Sigmoid colon (tissue), 7 donors: ENCODE data around the gene PRXL2A. TPM values are rescaled to one million over a fixed set of nuclear protein-coding genes. Genes with fewer than 3 reads are reported as not detected.
"Not testable (repeated sequence)": the region's sequence is repeated elsewhere in the genome, so short reads cannot be mapped to it uniquely, and the experiment has no call there.

Experiments used
- DNase-seq: peaks from one replicate; pipeline ENCODE4 v3.0.0-alpha.2; 2019
- H3K27ac ChIP-seq, 4 donors: fragments of 200-600 bp; sonication (generic); one replicate each; pipeline ENCODE4 v1.5.1; 2016 to 2019; ENCODE audit warnings: mild to moderate bottlenecking in 1 of 4
- H3K27me3 ChIP-seq, 3 donors: fragments of 200-600 bp; sonication (generic); one replicate each; pipeline ENCODE4 v1.5.1; 2019; ENCODE audit warnings: mild to moderate bottlenecking in 1 of 3
- H3K36me3 ChIP-seq, 4 donors: fragments of 200-600 bp; sonication (generic); one replicate each; pipeline ENCODE4 v1.5.1; 2016 to 2019
- H3K4me1 ChIP-seq, 4 donors: fragments of 200-600 bp; sonication (generic); one replicate each; pipeline ENCODE4 v1.5.1; 2017 to 2019
- H3K4me3 ChIP-seq, 4 donors: fragments of 200-600 bp; sonication (generic); one replicate each; pipeline ENCODE4 v1.5.1; 2017 to 2019; ENCODE audit warnings: mild to moderate bottlenecking in 2 of 4, moderate library complexity in 1 of 4
- H3K9me3 ChIP-seq, 4 donors: fragments of 200-600 bp in 3 of 4; sonication (generic) in 3 of 4; one replicate each; pipeline versions ENCODE4 v1.5.1 to v1.6.1; 2013 to 2019
- EP300 ChIP-seq, 4 donors: sonication (generic); formaldehyde crosslinking; IDR thresholded peaks; one replicate each; pipeline ENCODE4 v1.6.1; 2017; ENCODE audit warnings: antibody characterized with exemption in 4 of 4
- POLR2A ChIP-seq, 2 donors: fragments of 450-650 bp; IDR thresholded peaks; one replicate each; pipeline ENCODE4 v1.6.1; 2016; ENCODE audit warnings: antibody characterized with exemption in 2 of 2, mild to moderate bottlenecking in 2 of 2, moderate library complexity in 2 of 2
- POLR2AphosphoS5 ChIP-seq, 4 donors: sonication (generic); formaldehyde crosslinking; IDR thresholded peaks; one replicate each; pipeline ENCODE4 v1.6.1; 2017; ENCODE audit warnings: antibody characterized with exemption in 4 of 4
- WGBS, 2 donors: extraction: QIAGEN DNeasy Blood & Tissue Kit; methylation state at CpG; one replicate each; pipeline ENCODE4 v1.1.7; 2013; 5-methylcytosine and 5-hydroxymethylcytosine counted together
- intact Hi-C: fragments of 100-400 bp; cut with DNase I; formaldehyde crosslinking; loops from one replicate; pipeline ENCODE4 v1.15.1; 2023
- polyA plus RNA-seq, 3 donors: library from polyadenylated mRNA; stranded (reverse); fragments of 200-250 nt; gene quantifications; one replicate each; pipeline ENCODE4 v1.2.3, GENCODE V29; 2013
- total RNA-seq, 4 donors: library from RNA; depleted of rRNA; stranded (reverse); fragments of >200 nt; gene quantifications; one replicate each; pipeline ENCODE4 v1.1.0, GENCODE V29; 2016
- TF ChIP-seq, protein P1 (sequence below), 4 experiments: fragments of 450-650 bp in 3 of 4; fragments of 200-600 bp in 1 of 4; IDR thresholded peaks; one replicate each; pipeline ENCODE4 v1.5.1; 2016 to 2019; ENCODE audit warnings: antibody characterized with exemption in 4 of 4, mild to moderate bottlenecking in 3 of 4, moderate library complexity in 2 of 4
- donor health status: healthy with polysubstance abuse.
- donor health status: Bipolar disorder and iron deficiency.
- donor health status: healthy.

PRXL2A gene
- total and polyA plus RNA-seq, 7 donors = 33.3 to 63.5 (median 48.7) TPM

DNA sequence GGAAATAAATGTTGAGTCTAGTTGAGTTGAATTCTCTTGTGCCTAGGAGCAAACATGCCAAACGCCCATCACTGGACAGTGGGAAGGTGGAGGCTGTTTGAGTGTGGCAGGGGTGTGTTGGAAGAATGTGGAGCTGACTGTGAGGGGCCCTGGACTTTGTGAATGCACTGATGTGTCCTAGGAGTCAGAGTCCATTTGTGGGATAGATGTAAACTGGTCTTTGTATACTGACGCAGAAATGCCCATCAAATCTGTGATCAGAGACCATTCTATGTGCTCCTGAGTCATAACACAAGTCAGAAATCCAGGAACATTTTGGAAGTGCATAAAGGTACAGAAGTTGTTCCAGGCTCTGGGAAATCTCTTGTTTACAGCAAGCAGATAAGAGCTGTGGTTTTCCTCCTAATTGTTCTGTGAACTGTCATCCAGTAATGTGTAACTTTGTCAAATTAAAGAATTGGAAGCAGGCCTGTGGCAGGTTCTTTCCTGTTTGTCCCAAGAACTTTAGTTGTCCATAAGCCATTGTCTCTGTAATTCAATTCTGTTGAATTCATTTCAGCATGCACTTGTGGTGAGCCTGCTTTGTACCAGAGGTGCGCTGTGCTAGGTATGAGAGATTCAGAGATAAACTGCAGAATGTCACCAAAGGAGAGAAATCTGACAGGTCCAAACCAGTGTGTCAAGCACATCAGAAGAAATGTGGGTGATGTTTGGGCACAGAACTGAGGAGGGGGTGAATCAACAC is 7.6 kb downstream of the PRXL2A start:
- Histone ChIP-seq H3K9me3 (no peaks in the 10 kb centered on the region), H3K27me3 (no peaks in the 10 kb centered on the region), H3K4me1 (peaks cover 0 to 66% (median 60%) of the 10 kb centered on the region in 4 donors), H3K36me3 (peaks cover 0 to 7% (median 4%) of the 10 kb centered on the region in 4 donors), H3K27ac (peak overlapping the region; percentile 12 to 87 (median 78)), H3K4me3 (no peak overlapping the region)
- no peak for DNase-seq
- TF ChIP-seq POLR2A (IDR thresholded peaks at IDR 0.05) (no peak), POLR2AphosphoS5 (IDR thresholded peaks at IDR 0.05) (peak in 3 of 4 donors; percentile 14 to 67 (median 17))
- intact Hi-C loops = no loop called here
- WGBS, 2 donors = 49 to 74% methylated on average over 3 of the region's 3 CpGs

DNA sequence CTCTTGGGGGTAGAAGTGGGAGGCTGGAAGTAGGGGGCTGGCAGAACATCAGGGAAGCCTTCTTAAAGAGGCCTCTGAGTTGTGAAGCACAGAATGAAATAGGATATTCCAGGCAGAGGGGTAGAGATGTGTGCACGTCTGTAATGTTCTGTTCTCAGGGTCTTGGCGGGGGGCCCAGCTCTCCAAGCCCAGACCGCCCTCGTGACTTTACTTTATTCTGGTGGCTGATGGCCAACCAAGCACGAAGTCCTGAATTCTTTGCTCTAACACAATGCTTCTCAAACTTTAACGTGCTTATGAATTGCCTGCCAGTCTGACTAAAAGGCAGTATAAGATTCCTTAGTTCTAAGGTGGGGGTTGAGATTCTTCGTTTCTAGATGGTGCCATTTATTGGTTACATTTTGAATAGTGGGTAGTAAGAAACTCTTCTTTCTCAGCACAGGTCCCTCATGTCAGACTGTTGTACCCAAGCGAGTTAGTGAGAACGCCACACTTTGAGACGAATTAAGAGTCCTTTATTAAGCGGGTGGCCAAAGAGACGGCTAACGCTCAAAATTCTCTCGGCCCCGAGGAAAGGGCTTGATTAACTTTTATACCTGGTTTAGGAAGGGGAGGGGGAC is 8.2 kb downstream of the PRXL2A start:
- Histone ChIP-seq H3K4me1 (peaks cover 0 to 59% (median 53%) of the 10 kb centered on the region in 4 donors), H3K27me3 (no peaks in the 10 kb centered on the region), H3K9me3 (no peaks in the 10 kb centered on the region), H3K36me3 (peaks cover 0 to 14% (median 4%) of the 10 kb centered on the region in 4 donors), H3K27ac (peak overlapping the region; percentile 12 to 87 (median 78)), H3K4me3 (no peak overlapping the region)
- 73 to 79% methylated on average over 15 of the region's 15 CpGs for WGBS, 2 donors
- TF ChIP-seq POLR2A (IDR thresholded peaks at IDR 0.05) (no peak), POLR2AphosphoS5 (IDR thresholded peaks at IDR 0.05) (peak; percentile 20 to 73 (median 36)), EP300 (IDR thresholded peaks at IDR 0.05) (peak in 3 of 4 donors; percentile 30 to 76 (median 59))
- intact Hi-C loops = no loop called here
- peak; percentile 94 for DNase-seq

DNA sequence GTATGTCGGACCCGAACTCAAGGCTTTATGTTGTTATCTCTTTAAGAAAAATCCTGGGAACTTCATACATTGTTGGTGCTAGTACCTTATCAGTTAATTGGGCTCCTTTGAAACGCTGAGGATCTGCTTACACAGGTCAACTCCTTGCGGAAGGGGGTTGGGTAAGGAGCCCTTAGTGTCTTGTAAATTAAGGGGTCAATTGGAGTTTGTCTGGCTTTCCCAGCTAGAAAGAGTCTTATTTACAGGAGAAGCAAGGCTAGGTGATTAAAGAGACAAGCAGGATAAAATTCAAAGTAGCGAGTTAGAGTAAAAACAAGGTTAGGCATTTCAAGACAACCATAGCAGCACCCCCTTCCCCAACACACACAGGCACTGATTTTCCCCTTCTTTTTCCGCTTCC is 8.9 kb downstream of the PRXL2A start:
- H3K4me3 ChIP-seq, H3K9me3 ChIP-seq, H3K27me3 ChIP-seq, DNase-seq, intact Hi-C loops: not testable (repeated sequence)
- WGBS, 2 donors = 57 to 82% methylated on average over 6 of the region's 6 CpGs
- Histone ChIP-seq H3K27ac (peak overlapping the region in 2 of 4 donors; percentile 86 to 87), H3K4me1 (peaks cover 0 to 52% (median 47%) of the 10 kb centered on the region in 4 donors), H3K36me3 (peaks cover 0 to 18% (median 4%) of the 10 kb centered on the region in 4 donors)

DNA sequence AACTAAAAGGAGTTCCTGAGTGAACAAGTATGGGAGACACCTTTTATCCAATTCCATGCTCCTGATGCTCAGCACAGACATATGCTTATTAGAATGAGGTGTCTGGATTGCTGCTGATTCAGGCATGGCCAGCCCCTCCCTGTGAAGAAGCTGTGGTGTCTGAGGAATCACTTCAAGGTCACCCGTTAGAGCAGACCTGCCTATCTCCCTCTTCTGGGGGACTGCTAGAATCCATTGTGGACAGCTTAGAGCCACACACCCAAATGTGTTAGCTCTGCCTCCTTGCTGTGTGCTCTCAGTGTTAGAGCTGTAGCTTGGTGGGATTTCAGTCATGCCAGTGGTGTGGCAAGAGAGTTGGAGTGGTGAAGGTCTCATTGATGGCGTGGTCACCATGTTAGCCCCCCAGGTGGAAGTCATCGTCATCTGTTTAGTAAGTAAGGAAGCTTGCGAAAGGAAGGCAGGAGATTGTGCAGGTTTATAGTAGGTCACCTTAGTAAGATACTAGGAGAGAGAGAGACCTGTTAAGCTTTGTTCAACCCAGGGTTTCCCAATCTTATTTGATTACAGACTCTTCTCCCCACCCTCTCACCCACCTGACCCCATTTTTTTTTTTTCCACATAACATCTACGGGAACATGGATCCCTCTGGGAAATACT is 12.8 kb downstream of the PRXL2A start:
- 91 to 92% methylated on average over 5 of the region's 5 CpGs for WGBS, 2 donors
- TF ChIP-seq POLR2AphosphoS5 (IDR thresholded peaks at IDR 0.05) (no peak), EP300 (IDR thresholded peaks at IDR 0.05) (no peak), POLR2A (IDR thresholded peaks at IDR 0.05) (no peak)
- TF ChIP-seq, protein P1, sequence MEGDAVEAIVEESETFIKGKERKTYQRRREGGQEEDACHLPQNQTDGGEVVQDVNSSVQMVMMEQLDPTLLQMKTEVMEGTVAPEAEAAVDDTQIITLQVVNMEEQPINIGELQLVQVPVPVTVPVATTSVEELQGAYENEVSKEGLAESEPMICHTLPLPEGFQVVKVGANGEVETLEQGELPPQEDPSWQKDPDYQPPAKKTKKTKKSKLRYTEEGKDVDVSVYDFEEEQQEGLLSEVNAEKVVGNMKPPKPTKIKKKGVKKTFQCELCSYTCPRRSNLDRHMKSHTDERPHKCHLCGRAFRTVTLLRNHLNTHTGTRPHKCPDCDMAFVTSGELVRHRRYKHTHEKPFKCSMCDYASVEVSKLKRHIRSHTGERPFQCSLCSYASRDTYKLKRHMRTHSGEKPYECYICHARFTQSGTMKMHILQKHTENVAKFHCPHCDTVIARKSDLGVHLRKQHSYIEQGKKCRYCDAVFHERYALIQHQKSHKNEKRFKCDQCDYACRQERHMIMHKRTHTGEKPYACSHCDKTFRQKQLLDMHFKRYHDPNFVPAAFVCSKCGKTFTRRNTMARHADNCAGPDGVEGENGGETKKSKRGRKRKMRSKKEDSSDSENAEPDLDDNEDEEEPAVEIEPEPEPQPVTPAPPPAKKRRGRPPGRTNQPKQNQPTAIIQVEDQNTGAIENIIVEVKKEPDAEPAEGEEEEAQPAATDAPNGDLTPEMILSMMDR (IDR thresholded peaks at IDR 0.05) = no peak
- peaks cover 0 to 55% (median 15%) of the 10 kb centered on the region in 4 donors for H3K36me3 ChIP-seq
- no peaks in the 10 kb centered on the region for H3K9me3 ChIP-seq
- H3K27ac ChIP-seq = no peak overlapping the region
- H3K4me1 ChIP-seq = peaks cover 0 to 13% (median 8%) of the 10 kb centered on the region in 4 donors
- H3K4me3 ChIP-seq = no peak overlapping the region
- intact Hi-C loops = no loop called here
- H3K27me3 ChIP-seq = no peaks in the 10 kb centered on the region
- DNase-seq = no peak

DNA sequence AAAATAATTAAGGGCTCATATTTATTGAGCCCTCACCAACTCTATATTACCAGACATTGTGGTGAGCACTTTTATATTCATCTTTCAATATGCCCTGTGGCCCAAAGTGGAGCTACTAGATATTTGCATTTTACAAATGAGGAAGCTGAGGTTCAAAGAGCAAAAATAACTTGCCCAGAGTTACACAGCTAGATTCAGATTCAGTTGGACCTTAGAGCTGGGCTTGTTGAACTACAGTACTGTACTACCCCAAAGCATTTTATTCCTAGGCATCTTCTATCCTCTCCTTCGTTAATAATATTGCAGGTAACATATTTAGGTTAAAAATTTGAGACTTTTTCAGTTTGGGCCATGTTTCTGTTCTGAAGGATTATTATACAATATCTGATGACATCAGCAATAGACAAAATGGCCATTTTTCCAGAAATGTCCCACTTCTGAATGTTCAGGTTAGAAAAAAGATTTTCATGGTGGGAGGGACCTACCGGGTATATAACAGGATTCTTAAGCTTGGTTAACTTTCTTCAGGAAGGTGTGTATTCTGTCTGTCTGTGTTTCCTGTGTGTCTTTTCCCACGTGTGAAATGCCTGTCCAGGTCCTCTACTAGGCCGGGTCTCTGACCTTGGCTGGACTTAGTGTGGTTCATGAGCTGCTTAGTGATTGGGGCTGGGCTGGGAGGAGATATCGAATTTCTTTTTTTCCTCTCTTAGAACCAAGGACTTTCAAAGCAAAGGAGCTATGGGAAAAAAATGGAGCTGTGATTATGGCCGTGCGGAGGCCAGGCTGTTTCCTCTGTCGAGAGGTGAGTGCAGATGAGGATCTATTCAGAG is 13.6 kb downstream of the PRXL2A start:
- no peak overlapping the region for H3K27ac ChIP-seq
- DNase-seq = no peak
- H3K9me3 ChIP-seq = no peaks in the 10 kb centered on the region
- H3K4me3 ChIP-seq = no peak overlapping the region
- intact Hi-C loops = no loop called here
- H3K4me1 ChIP-seq = peaks cover 0 to 5% (median under 1%) of the 10 kb centered on the region in 4 donors
- no peaks in the 10 kb centered on the region for H3K27me3 ChIP-seq
- WGBS, 2 donors = 87 to 91% methylated on average over 8 of the region's 8 CpGs
- no peak for TF ChIP-seq POLR2AphosphoS5 (IDR thresholded peaks at IDR 0.05)
- no peak for TF ChIP-seq EP300 (IDR thresholded peaks at IDR 0.05)
- TF ChIP-seq POLR2A (IDR thresholded peaks at IDR 0.05) = no peak
- TF ChIP-seq, protein P1 (IDR thresholded peaks at IDR 0.05) = no peak
- peaks cover 6 to 62% (median 16%) of the 10 kb centered on the region in 4 donors for H3K36me3 ChIP-seq
